ENCODE measurements around the gene SH3YL1.

DNA sequence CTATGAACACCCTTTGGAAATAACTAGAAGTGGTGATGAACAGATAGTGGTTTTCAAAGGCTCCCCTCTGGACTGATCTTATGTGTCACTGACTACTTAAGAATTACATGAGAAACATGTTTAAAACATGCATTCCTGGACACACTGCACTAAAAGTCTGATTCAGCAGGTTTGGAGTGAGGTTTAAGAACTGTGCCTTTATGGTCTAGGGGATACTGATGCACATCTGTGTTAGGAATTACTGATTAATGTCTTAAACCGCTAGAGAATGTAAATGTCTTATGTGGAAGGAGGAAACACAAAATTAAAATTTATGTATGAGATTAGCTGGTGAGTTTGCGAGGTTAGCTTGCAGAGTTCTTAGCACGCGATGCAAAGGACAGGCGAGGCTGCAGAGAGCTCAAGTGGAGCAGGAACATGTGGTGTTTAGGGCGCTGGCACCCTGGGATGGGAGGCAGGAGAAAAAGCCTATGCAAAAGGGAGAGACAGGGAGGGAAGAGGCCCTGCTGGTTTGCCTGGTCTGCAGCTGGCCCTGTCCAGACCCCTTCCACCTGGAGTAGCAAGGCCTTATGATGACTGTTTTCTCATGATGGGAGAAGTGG lies 11.7 kb downstream of the SH3YL1 start:
- TF ChIP-seq, protein P1, sequence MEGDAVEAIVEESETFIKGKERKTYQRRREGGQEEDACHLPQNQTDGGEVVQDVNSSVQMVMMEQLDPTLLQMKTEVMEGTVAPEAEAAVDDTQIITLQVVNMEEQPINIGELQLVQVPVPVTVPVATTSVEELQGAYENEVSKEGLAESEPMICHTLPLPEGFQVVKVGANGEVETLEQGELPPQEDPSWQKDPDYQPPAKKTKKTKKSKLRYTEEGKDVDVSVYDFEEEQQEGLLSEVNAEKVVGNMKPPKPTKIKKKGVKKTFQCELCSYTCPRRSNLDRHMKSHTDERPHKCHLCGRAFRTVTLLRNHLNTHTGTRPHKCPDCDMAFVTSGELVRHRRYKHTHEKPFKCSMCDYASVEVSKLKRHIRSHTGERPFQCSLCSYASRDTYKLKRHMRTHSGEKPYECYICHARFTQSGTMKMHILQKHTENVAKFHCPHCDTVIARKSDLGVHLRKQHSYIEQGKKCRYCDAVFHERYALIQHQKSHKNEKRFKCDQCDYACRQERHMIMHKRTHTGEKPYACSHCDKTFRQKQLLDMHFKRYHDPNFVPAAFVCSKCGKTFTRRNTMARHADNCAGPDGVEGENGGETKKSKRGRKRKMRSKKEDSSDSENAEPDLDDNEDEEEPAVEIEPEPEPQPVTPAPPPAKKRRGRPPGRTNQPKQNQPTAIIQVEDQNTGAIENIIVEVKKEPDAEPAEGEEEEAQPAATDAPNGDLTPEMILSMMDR (IDR thresholded peaks at IDR 0.05) = no peak
- no peak for TF ChIP-seq POLR2A (IDR thresholded peaks at IDR 0.05)

Data from ovary (tissue), 3 donors.